Caco-2 (cell line): Measurements from ENCODE around the gene MOAP1. TPM values are rescaled to one million over a fixed set of nuclear protein-coding genes. Genes with fewer than 3 reads are reported as not detected.
A peak's percentile ranks its signal among the peaks of the same experiment; 100 is the strongest.

Source experiments
- BruUV-seq: library from RNA; stranded (reverse); fragments of 400-500 nt; replicated peaks from 2 replicates; lab custom pipeline; 2021; lab: Mats Ljungman, UMichigan
- CTCF ChIA-PET: fragments of 300-600 bp; sonication (Branson Sonifier 250); formaldehyde crosslinking; loops from one replicate; lab custom pipeline; 2022; ENCODE audit warnings: antibody characterized with exemption; lab: Charles Lee
- POLR2A ChIA-PET: fragments of 300-600 bp; sonication (Branson Sonifier 250); formaldehyde crosslinking; loops from one replicate; lab custom pipeline; 2022; ENCODE audit warnings: antibody characterized with exemption; lab: Charles Lee
- DNase-seq, 2 experiments: peaks; one replicate each; pipeline versions ENCODE4 v3.0.0 to v3.0.0-alpha.2; 2020 to 2022
- H3K27me3 ChIP-seq: replicated peaks from 2 replicates; pipeline ENCODE4 v1.6.0; 2011; ENCODE audit warnings: low read length; ENCODE audit not compliant: control insufficient read depth, insufficient read depth
- H3K36me3 ChIP-seq: 2 replicates; pipeline ENCODE4 v1.5.1; 2011; ENCODE audit warnings: low read length; ENCODE audit not compliant: control insufficient read depth, insufficient read depth
- H3K4me1 ChIP-seq: fragments of 250-450 bp; sonication (Bioruptor Pico); 2 replicates; pipeline ENCODE4 v1.5.1; 2020; ENCODE audit warnings: mild to moderate bottlenecking
- H3K4me3 ChIP-seq: 2 replicates; pipeline ENCODE4 v1.5.1; 2011; ENCODE audit warnings: low read depth, mild to moderate bottlenecking, control low read depth, low read length
- H3K9me3 ChIP-seq: fragments of 250-450 bp; sonication (Bioruptor Pico); 2 replicates; pipeline ENCODE4 v1.5.1; 2020; ENCODE audit warnings: mild to moderate bottlenecking, moderate library complexity
- H3K27ac Mint-ChIP-seq: one replicate; pipeline ENCODE4 v1.8.0; 2022; ENCODE audit warnings: mixed read lengths; ENCODE audit not compliant: unreplicated experiment
- H3K27me3 Mint-ChIP-seq: one replicate; pipeline ENCODE4 v1.8.0; 2022; ENCODE audit warnings: mixed read lengths; ENCODE audit not compliant: insufficient read depth, unreplicated experiment
- H3K36me3 Mint-ChIP-seq: one replicate; pipeline ENCODE4 v1.8.0; 2022; ENCODE audit warnings: mild to moderate bottlenecking, mixed read lengths; ENCODE audit not compliant: insufficient read depth, unreplicated experiment
- H3K4me1 Mint-ChIP-seq: one replicate; pipeline ENCODE4 v1.8.0; 2022; ENCODE audit warnings: low read depth, mixed read lengths; ENCODE audit not compliant: unreplicated experiment
- H3K4me3 Mint-ChIP-seq: one replicate; pipeline ENCODE4 v1.8.0; 2022; ENCODE audit warnings: mild to moderate bottlenecking, moderate library complexity, mixed read lengths; ENCODE audit not compliant: unreplicated experiment
- H3K9me3 Mint-ChIP-seq: one replicate; pipeline ENCODE4 v1.8.0; 2022; ENCODE audit warnings: mixed read lengths; ENCODE audit not compliant: unreplicated experiment
- intact Hi-C: fragments of 100-400 bp; cut with micrococcal nuclease; formaldehyde crosslinking; loops from one replicate; pipeline ENCODE4 v1.10.0; 2022; ENCODE audit not compliant: unreplicated experiment
- total RNA-seq: library from RNA; stranded (reverse); gene quantifications from 2 replicates; pipeline ENCODE4 v1.2.3, GENCODE V29; 2022
- TF ChIP-seq, protein P1 (sequence below), 2 experiments: fragments of 200-600 bp in 1 of 2; IDR thresholded peaks; 1 replicate in 1 of 2; 2 replicates in 1 of 2; pipeline versions ENCODE4 v1.5.1 to v1.8.0; 2011 to 2022; ENCODE audit warnings: antibody characterized with exemption in 1 of 2, control low read depth in 1 of 2, inconsistent platforms in 1 of 2, low read depth in 1 of 2, low read length in 1 of 2, mild to moderate bottlenecking in 1 of 2, moderate library complexity in 1 of 2; ENCODE audit not compliant: insufficient read depth in 1 of 2, severe bottlenecking in 1 of 2, unreplicated experiment in 1 of 2

MOAP1 gene
- total RNA-seq, 1 experiment from 2014 or later: 12.2 TPM

DNA sequence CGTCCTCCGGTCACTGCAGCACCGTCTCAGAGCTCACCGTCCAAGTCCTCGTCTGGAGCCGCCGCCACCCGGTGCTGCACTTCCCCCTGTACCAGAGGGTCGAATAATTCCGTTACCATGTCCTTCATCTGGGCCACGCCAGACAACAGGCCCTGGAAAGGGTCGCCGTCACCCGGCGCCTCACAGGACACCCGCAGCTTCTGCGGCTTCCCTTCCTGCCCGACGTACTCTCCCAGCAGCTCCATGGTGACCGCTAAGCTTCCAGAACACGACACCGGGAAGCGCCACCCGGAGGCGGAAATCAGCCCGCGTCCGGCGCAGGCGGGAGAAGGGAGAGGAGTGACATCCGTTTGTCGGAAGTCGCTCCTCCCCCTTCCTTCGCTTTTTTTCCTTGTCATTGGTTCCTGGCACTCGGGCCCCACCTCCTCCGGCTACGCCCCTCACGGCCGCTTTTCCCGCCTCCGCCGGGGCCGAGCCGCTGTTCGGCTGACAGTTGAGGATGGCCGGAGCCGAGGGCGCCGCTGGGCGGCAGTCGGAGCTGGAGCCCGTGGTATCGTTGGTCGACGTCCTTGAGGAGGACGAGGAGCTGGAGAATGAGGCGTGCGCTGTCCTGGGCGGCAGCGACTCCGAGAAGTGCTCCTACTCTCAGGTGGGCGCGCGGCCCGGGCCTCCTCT is 22.2 kb upstream of the MOAP1 start, which contains the start of the genes GON7 and UBR7:
Gene GON7, minus strand, starts transcription at position 273 of the 675 bp plus-strand sequence. Its CDS starts 28 bp downstream, at position 245.
Gene UBR7, plus strand, starts transcription at position 464 of the 675 bp plus-strand sequence. Its CDS starts 36 bp downstream, at position 500.
- no TSS peak for BruUV-seq
- peaks cover 12% of the 10 kb centered on the region for H3K36me3 Mint-ChIP-seq
- intact Hi-C loops: loop anchor here (1.0 to 5.0 kb wide), 4 partner anchors 91 to 412 kb away; partner anchors contain the start of gene BTBD7

DNA sequence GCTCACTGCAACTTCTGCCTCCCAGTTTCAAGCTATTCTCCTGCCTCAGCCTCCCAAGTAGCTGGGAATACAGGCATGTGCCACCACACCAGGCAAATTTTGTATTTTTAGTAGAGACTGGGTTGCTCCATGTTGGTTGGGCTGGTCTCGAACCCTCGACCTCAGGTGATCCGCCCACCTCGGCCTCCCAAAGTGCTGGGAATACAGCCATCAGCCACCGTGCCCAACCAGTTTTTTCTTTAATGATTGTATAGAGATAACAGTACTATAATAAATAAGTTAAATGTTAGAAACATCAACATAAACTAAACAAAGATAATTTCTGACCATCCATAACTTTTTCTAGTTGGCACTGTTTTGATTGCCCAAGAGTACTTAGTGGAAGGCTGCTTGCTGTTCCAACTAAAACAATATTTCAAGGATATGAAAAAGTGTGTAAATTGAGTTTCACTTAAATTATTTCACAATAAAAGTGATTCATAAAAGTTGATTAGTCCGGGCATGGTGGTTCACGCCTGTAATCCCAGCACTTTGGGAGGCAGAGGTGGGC is 16.5 kb upstream of the MOAP1 start:
- BruUV-seq: no TSS peak
- no peak overlapping the region for H3K4me3 ChIP-seq
- DNase-seq: no peak
- Mint-ChIP-seq H3K4me3 (no peak overlapping the region), H3K4me1 (no peaks in the 10 kb centered on the region), H3K36me3 (no peaks in the 10 kb centered on the region), H3K27ac (no peak overlapping the region), H3K9me3 (no peaks in the 10 kb centered on the region), H3K27me3 (no peaks in the 10 kb centered on the region)
- TF ChIP-seq, protein P1, sequence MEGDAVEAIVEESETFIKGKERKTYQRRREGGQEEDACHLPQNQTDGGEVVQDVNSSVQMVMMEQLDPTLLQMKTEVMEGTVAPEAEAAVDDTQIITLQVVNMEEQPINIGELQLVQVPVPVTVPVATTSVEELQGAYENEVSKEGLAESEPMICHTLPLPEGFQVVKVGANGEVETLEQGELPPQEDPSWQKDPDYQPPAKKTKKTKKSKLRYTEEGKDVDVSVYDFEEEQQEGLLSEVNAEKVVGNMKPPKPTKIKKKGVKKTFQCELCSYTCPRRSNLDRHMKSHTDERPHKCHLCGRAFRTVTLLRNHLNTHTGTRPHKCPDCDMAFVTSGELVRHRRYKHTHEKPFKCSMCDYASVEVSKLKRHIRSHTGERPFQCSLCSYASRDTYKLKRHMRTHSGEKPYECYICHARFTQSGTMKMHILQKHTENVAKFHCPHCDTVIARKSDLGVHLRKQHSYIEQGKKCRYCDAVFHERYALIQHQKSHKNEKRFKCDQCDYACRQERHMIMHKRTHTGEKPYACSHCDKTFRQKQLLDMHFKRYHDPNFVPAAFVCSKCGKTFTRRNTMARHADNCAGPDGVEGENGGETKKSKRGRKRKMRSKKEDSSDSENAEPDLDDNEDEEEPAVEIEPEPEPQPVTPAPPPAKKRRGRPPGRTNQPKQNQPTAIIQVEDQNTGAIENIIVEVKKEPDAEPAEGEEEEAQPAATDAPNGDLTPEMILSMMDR (IDR thresholded peaks at IDR 0.05; ENCODE audit: insufficient read depth in 1 of 2, low read depth in 1 of 2, low read length in 1 of 2, severe bottlenecking in 1 of 2, unreplicated experiment in 1 of 2): no peak
- H3K9me3 ChIP-seq: no peaks in the 10 kb centered on the region
- H3K27me3 ChIP-seq: no peaks in the 10 kb centered on the region
- H3K4me1 ChIP-seq: no peaks in the 10 kb centered on the region; the same call in 1 of the 2 replicates
- H3K36me3 ChIP-seq: no peaks in the 10 kb centered on the region
- intact Hi-C loops: no loop called here
- ChIA-PET CTCF (no interaction called here), POLR2A (interaction anchor here (0.5 kb wide), 1 partner anchor 11 kb away, joined by 3 read pairs; no protein-coding TSS in a partner anchor)

More for the DNA sequence above, 22.2 kb upstream of the MOAP1 start, which contains the start of the genes GON7 and UBR7:
- Histone ChIP-seq H3K27me3 (no peaks in the 10 kb centered on the region), H3K4me1 (no peaks in the 10 kb centered on the region; the same call in 1 of the 2 replicates), H3K36me3 (no peaks in the 10 kb centered on the region), H3K9me3 (no peaks in the 10 kb centered on the region), H3K4me3 (peak within 1 kb of the TSS; percentile 98)
- CTCF ChIA-PET: interaction anchor here (0.6 to 2.2 kb wide), 11 partner anchors 12 to 412 kb away, joined by 3 to 33 read pairs (median 5); partner anchors contain the start of genes LYSET and MOAP1
- no peaks in the 10 kb centered on the region for H3K4me1 Mint-ChIP-seq
- peak within 1 kb of the TSS; percentile 97 for H3K27ac Mint-ChIP-seq
- H3K27me3 Mint-ChIP-seq: no peaks in the 10 kb centered on the region
- no peaks in the 10 kb centered on the region for H3K9me3 Mint-ChIP-seq
- TF ChIP-seq, protein P1 (IDR thresholded peaks at IDR 0.05; ENCODE audit: insufficient read depth in 1 of 2, low read depth in 1 of 2, low read length in 1 of 2, severe bottlenecking in 1 of 2, unreplicated experiment in 1 of 2): peak; percentile 32 to 39
- POLR2A ChIA-PET: interaction anchor here (0.6 to 2.0 kb wide), 3 partner anchors 22 to 92 kb away, joined by 3 to 24 read pairs (median 4); partner anchors contain the start of genes LYSET and MOAP1
- peak; percentile 96 to 97 for DNase-seq
- peak within 1 kb of the TSS; percentile 72 for H3K4me3 Mint-ChIP-seq

DNA sequence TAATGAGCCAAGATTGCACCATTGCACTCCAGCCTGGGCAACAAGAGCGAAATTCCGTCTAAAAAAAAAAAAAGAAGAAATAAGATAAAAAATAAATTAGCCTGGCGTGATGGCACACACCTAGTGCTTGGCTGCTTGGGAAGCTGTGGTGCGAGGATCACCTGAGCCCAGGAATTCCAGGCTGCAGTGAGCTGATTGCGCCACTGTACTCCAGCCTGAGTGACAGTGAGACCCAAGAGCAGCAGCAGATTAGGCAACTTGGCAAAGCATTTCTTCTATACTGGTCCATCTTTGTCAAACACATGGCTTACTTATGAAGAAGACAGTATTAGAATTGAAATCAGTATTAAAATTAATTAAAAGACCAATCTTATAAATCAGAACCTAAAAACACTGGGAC is 15.9 kb upstream of the MOAP1 start:
- Mint-ChIP-seq H3K9me3 (no peaks in the 10 kb centered on the region), H3K4me1 (no peaks in the 10 kb centered on the region), H3K36me3 (no peaks in the 10 kb centered on the region), H3K27me3 (no peaks in the 10 kb centered on the region), H3K4me3 (no peak overlapping the region), H3K27ac (no peak overlapping the region)
- TF ChIP-seq, protein P1 (IDR thresholded peaks at IDR 0.05; ENCODE audit: insufficient read depth in 1 of 2, low read depth in 1 of 2, low read length in 1 of 2, severe bottlenecking in 1 of 2, unreplicated experiment in 1 of 2): no peak
- Histone ChIP-seq H3K27me3 (no peaks in the 10 kb centered on the region), H3K4me1 (no peaks in the 10 kb centered on the region), H3K36me3 (no peaks in the 10 kb centered on the region), H3K4me3 (no peak overlapping the region), H3K9me3 (no peaks in the 10 kb centered on the region)
- BruUV-seq: no TSS peak
- intact Hi-C loops: no loop called here
- peak; percentile 18 to 42 for DNase-seq
- POLR2A ChIA-PET: interaction anchor here (0.5 kb wide), 1 partner anchor 11 kb away, joined by 3 read pairs; no protein-coding TSS in a partner anchor
- CTCF ChIA-PET: no interaction called here
